ENCODE data around the gene CORO7.

Gene CORO7

GRCh38 chr16:4352843-4353242 is 63.6 kb downstream of the CORO7 start:
- TF ChIP-seq, protein P1, sequence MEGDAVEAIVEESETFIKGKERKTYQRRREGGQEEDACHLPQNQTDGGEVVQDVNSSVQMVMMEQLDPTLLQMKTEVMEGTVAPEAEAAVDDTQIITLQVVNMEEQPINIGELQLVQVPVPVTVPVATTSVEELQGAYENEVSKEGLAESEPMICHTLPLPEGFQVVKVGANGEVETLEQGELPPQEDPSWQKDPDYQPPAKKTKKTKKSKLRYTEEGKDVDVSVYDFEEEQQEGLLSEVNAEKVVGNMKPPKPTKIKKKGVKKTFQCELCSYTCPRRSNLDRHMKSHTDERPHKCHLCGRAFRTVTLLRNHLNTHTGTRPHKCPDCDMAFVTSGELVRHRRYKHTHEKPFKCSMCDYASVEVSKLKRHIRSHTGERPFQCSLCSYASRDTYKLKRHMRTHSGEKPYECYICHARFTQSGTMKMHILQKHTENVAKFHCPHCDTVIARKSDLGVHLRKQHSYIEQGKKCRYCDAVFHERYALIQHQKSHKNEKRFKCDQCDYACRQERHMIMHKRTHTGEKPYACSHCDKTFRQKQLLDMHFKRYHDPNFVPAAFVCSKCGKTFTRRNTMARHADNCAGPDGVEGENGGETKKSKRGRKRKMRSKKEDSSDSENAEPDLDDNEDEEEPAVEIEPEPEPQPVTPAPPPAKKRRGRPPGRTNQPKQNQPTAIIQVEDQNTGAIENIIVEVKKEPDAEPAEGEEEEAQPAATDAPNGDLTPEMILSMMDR (IDR thresholded peaks at IDR 0.05; ENCODE audit: borderline replicate concordance, control extremely low read depth, extremely low read depth, insufficient read depth, missing control alignments): no peak
- in situ Hi-C loops (cut with MboI; ENCODE audit: low sequenced_read_pairs, unreplicated experiment): no loop called here
- no peak for DNase-seq (ENCODE audit: low spot score)

- in situ Hi-C loops (cut with MboI; ENCODE audit: low sequenced_read_pairs, unreplicated experiment): no loop called here
- TF ChIP-seq, protein P1 (IDR thresholded peaks at IDR 0.05; ENCODE audit: borderline replicate concordance, control extremely low read depth, extremely low read depth, insufficient read depth, missing control alignments): no peak
- no peak for DNase-seq (ENCODE audit: low spot score)
These were observed 64.5 kb downstream of the CORO7 start for GRCh38 chr16:4351880-4352279.

GRCh38 chr16:4350787-4351659 is 65.4 kb downstream of the CORO7 start, which contains the start of gene PAM16:
TSS of gene PAM16 (minus strand) at chr16:4351321. CDS start at chr16:4351234, 87 bp downstream.
- in situ Hi-C loops (cut with MboI; ENCODE audit: low sequenced_read_pairs, unreplicated experiment): no loop called here
- peak; percentile 99 for DNase-seq (ENCODE audit: low spot score)
- TF ChIP-seq, protein P1 (IDR thresholded peaks at IDR 0.05; ENCODE audit: borderline replicate concordance, control extremely low read depth, extremely low read depth, insufficient read depth, missing control alignments): no peak

GRCh38 chr16:4350365-4350786 is 66.0 kb downstream of the CORO7 start:
- DNase-seq (ENCODE audit: low spot score): no peak
- TF ChIP-seq, protein P1 (IDR thresholded peaks at IDR 0.05; ENCODE audit: borderline replicate concordance, control extremely low read depth, extremely low read depth, insufficient read depth, missing control alignments): no peak
- in situ Hi-C loops (cut with MboI; ENCODE audit: low sequenced_read_pairs, unreplicated experiment): no loop called here

DNA sequence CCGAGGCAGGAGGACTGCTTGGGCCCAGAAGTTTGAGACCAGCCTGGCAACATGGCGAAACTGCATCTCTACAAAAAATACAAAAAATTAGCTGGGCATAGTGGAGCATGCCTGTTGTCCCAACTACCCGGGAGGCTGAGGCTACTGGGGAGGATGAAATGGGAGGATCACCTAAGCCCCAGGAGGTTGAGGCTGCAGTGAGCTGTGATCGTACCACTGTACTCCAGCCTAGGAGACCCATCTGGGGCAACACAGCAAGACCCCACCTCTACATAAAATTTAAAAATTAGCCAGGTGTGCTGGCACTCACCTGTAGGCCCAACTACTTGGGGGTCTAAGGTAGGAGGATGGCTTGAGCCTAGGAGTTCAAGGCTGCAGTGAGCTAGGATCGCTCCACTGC is 67.1 kb downstream of the CORO7 start:
- TF ChIP-seq, protein P1 (IDR thresholded peaks at IDR 0.05; ENCODE audit: borderline replicate concordance, control extremely low read depth, extremely low read depth, insufficient read depth, missing control alignments): no peak
- DNase-seq (ENCODE audit: low spot score): no peak
- in situ Hi-C loops (cut with MboI; ENCODE audit: low sequenced_read_pairs, unreplicated experiment): no loop called here

GRCh38 chr16:4347765-4348509 is 68.5 kb downstream of the CORO7 start:
- no peak for DNase-seq (ENCODE audit: low spot score)
- TF ChIP-seq, protein P1 (IDR thresholded peaks at IDR 0.05; ENCODE audit: borderline replicate concordance, control extremely low read depth, extremely low read depth, insufficient read depth, missing control alignments): no peak
- in situ Hi-C loops (cut with MboI; ENCODE audit: low sequenced_read_pairs, unreplicated experiment): no loop called here

All from GM13976 (cell line).